NCI-H1092 (cell line): ENCODE data around the gene ABCG1.
A peak's percentile ranks its signal among the peaks of the same experiment; 100 is the strongest.

Experiments used
- DNase-seq: peaks from one replicate; lab custom pipeline; 2025; lab: John Stamatoyannopoulos, UW

Gene ABCG1

GRCh38 chr21:42233067-42233961, 14.4 kb downstream of the ABCG1 start:
- no peak for DNase-seq

DNA sequence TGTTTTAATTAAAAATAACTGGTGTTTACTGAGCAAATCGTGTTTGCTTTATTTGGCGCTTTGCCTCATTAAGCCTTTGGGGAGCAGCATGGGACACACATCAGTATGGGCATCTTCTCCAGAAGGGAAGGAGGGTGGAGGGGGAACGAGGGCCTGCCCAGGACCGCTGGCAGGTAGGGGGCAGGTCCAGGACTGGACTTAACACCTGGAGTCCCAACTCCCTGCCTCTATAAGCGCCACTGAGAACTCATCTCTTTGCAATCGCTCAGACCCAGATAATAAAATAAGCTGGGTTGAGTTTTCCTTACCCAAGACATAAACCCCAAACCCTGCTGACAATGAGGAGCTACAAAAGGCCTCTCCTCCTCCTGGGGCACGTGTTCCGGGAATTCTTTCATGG, 15.1 kb downstream of the ABCG1 start:
- no peak for DNase-seq

DNA sequence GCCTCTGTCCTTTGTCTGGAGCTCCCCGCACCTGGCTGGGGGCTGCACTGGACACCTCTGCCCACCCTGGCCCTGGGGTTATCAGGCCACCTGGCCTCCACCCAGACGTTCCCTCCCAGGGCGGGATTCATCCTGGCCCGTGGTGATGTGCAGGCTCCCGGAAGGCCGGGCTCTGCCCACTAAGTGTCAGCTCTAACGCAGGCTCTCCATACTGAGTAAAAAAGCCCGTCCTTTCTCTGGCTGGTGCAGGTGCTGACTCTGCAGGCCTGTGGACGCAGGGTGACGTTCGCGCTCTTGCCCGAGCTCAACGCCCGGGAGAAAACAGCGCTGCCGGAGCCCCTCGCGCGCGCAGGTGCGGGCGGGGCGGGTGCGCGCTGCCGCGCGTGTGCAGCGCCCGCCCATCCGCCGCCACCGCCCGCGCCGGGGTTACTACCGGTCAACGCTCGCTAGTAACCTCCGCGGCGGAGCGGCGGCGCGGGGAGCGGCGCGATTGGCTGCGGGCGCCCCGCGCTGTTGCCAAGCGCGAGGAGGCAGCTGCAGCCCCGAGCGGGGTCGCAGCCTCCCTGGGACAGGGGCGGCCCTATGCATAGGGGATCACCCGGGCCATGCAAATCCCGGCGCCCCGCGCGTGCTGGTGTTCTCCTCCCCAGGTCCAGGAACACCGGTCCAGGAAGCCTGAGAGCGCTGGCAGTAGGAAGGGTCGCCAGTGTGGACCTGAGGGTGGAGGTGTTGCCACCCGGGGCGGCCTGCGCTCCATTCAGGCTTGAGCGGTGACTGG, 15.7 kb downstream of the ABCG1 start:
- DNase-seq: peak; percentile 82

GRCh38 chr21:42235593-42235992, 16.7 kb downstream of the ABCG1 start:
- DNase-seq: no peak

- no peak for DNase-seq
These were observed 17.1 kb downstream of the ABCG1 start for GRCh38 chr21:42236014-42236413.

- DNase-seq: no peak
These were observed 17.8 kb downstream of the ABCG1 start for GRCh38 chr21:42236693-42237092.

DNA sequence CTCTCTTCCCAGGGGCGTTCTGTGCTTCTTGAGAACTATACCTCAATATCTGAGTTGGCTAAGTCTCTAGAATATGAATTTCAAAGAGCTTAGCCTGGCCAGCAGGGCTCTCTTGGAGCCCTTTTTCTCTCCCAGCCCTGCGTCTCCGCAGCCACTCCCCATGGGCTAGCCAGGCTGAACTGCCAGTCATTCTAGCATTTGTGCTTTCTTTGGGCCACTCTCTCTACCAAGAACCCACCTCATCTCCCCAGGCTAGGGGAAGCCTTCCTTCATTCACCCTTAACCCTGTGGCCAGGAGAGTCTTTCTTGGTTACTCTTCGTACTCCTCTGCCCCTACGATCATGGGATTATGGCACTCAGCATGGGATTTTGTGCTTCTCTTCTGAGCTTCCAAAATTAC, 18.2 kb downstream of the ABCG1 start:
- DNase-seq: no peak

DNA sequence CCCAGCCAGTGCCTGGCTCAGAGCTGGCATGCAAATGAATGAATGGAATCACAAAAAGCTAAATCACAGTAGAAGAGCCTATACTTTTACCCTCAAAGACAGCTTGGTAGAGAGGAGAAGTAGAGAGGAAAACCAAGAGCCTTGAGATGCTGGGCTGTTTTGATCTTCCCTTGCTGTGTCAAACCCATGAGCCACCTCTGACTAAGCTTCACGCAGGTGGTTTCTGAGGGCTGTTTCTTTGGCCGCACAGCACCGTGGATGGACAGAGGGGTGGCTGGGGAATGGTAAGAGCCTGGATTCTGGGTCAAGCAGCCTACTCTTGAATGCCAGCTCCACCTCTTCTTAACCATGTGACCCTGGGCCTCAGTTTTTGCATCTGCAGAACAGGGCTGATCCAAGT, 18.6 kb downstream of the ABCG1 start:
- no peak for DNase-seq

GRCh38 chr21:42238185-42238934, 19.4 kb downstream of the ABCG1 start:
- DNase-seq: no peak

DNA sequence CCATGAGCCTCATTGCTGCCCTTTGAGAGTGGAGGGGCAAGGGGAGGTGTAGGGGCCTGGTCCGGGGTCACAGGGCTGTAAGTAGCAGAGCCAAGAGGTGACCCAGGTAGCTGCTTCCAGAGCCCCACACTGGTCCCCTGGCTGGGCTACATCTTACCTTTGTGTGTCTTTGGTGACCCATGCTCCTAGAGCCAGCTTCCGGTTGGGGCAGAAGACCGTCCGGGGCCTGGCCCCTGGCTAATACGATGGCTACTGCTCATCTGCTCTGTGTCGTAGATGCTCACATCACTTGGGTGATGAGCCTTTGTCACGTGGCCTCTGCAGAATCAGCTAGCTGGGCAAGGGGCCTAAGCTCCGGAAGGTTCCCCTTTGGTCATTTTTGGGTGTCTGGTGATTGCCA, 20.6 kb downstream of the ABCG1 start:
- no peak for DNase-seq

DNA sequence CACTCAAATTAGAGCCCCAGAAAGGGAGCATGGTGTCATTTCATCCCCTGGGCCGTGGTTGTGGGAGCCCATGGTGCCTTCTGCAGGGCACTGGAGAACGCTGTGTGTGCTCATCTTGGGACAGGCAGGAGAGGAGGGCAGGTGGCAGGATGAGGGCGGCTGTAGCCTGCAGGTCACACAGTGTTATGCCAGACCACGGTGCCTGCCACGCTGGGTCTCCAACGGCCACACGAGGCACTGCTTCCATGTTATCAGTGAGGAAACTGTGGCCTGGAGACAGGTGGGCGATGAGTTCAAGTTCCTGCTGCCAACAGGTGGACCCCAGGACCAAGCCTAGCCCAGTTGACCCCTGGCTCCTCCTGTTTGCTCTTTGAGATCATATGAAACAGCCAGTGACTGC, 21.0 kb downstream of the ABCG1 start:
- no peak for DNase-seq

DNA sequence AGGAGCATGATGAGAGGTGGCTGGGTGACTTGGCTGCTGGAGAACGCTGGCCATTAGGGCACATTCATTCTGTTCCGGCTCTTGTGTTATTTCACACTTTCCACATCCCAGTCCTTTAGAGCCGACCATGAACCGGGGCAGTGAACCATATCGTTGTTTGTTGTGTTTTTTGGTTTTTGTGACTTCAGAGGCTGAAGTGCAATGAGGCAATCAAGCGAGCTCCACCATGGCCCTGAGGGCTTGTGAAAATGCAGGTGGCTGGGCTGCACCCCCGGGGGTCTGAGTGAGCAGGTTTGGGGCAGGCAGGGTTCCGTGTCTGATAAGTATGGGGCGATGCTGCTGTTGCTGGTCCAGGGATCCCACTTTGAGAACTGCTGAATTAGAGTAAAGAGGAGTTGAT, 23.7 kb downstream of the ABCG1 start:
- DNase-seq: no peak

DNA sequence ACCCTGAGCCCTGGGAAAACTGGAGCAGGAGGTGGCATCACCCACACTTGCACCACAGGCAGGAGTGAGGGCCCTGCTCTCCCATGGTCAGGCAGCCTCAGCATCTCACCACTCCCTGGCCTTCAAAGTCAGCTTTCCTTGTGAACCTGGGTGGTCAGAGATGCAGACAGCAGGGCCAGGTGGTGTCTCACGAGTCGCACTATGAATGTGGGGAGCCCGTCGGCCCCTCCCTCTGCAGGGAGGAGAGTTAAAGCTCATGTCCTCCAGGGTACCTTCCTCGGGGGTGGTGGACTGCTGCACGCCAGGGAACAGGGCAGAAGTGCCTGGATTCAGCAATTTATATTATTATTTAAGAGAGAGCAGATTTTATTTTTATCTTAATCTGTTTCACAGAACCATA, 24.1 kb downstream of the ABCG1 start:
- no peak for DNase-seq

DNA sequence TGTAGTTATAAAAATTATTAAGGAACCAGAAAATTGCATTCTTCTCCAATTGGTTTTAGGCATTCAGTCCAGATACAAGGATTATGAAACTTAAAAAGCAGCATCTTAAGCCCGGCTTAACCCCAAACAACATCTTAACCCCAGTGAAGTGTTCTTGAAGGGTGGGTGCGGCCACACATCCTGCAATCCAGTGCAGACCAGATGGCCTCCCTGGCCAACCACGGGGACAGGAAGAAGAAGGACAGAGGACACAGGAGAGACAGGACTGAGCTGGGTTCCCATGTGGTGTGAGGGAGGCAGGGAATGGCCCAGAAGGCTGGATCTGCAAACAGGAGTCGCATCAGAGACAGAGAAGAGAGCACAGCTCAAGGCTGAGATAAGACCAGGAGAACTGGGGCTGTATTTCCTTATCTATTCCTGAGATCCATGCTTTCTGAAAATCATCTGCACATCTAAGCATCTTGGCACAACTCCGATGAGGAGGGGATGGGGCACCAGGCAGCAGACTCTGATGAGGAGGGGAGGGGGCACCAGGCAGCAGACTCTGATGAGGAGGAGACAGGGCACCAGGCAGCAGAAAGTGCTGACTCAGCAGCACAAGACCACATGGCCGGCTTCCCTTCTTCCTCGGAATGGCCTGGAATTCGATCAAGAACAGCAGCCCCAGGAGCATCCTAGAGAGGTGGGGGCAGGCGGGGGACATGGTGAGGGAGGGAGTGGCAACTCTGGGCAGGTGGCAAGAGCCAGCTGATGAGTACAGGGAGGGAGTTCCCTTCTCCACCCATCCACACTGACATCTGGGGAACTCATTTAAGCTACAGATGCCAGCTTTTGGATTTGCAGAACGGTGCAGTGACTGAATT, 26.6 kb downstream of the ABCG1 start:
- DNase-seq: no peak

- no peak for DNase-seq
These were observed 28.8 kb downstream of the ABCG1 start for GRCh38 chr21:42247716-42248115.

GRCh38 chr21:42248241-42248640, 29.3 kb downstream of the ABCG1 start:
- no peak for DNase-seq

DNA sequence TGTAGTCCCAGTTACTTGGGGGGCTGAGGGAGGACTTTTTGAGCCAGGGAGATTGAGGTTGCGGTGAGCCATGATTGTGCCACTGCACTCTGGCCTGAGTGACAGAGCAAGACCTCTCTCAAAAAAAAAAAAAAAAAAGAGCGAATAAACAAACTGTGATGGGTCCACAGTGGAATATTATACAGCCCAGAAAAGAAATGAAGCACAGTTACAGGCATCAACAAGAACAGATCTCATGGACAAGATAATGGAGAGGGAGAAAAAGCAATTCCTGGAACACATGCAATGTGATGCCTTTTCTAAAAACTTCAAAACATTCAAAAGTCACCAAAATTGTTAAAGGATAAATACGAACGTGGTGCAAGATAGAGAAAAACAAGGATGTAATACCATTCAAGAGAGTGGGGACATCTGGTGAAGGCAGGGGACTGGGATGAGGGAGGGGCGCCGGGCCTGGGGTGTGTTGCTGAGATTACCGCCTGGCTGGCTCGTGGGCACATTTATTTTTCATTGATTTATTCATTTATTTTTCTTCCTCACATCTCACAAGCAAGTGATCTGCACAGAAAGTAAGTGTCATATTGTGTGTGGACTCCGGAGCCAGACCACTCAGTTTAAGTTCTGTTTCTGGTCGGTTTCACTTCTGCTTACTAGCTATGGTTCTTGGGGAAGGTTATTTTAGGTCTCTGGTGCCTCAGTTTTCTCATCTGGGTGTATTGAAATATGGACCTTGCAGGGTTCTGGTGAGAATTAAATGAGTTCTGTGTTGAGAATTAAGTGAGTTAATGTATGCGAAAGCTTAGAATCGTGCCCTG, 30.1 kb downstream of the ABCG1 start:
- DNase-seq: no peak

DNA sequence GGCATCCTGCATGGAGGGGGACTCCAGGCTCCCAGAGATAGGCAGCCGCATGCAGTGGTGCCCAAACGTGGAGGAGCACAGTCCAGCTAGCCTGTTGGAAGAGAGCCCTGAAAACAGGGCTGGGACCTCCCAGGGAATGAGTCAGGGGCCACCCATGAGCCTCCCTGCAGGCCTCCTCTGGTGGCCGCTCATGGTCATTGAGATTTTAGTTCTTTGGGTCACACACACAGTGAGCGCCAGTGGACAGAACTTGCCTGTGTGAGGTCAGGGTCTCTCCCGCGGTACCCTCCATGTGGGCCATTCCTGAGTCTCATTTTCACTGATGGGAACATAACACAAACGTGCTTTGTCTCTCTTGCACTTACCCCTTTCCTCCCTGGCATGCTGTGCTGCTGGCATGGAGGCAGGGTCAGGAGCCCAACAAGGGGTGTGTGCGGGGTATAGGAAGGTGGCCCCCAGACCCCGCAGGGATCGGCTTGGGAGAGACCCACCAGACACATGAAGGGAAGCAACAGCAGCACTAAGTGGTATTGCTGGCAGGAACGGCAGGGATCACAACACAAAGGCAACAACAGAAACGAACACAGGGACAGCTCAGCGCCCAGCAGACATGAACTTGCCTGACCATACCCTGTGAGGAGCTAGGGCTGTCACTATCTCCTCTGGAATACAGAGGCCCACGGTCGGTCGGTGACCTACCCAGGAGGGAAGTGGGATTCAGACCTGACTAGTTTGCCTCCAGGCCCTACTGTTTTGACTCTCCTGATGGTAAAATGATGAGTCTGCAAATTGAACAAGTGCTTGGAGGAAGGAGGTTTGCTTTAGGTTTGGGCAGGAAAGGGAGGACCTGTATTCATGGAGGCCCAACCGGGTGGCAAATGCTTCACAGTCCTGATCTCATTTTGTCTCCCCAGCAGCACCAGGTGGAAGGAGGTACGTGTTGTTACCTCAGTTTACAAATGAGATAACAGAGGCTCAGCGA, 31.8 kb downstream of the ABCG1 start:
- no peak for DNase-seq

DNA sequence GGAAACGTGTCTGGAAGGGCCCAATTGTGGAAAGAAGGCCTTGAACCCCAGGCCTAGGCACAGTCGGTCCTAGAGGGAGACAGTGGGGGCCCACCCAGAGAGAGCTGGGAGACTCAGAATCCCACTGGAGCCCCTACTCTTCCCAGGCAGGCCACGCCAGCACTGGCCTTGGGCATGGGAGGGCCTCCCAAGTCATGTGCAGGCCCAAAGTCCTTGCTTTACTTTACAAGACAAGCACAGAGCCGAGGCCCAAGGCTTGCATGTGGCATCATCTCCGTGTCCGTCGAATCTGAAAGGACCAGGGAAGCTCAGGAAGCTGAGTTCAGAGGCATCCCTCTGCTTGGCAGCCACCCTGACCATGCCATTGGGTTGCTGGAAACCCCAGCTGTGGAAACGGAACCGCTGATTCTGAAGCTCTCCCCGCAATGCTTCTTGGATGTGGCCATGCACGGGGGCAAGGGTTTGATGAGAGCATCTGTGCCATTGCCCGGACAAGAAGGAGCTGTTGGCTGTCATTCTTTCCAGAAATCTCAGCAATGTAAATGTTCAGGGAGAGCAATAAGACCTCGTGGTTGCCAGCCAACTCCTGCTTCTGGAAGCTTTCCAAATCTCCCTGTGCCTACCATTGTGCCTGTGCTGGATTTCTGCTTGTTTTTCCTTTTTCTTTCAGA, 32.8 kb downstream of the ABCG1 start:
- DNase-seq: no peak
